ENCODE measurements around the gene CABCOCO1.

DNA sequence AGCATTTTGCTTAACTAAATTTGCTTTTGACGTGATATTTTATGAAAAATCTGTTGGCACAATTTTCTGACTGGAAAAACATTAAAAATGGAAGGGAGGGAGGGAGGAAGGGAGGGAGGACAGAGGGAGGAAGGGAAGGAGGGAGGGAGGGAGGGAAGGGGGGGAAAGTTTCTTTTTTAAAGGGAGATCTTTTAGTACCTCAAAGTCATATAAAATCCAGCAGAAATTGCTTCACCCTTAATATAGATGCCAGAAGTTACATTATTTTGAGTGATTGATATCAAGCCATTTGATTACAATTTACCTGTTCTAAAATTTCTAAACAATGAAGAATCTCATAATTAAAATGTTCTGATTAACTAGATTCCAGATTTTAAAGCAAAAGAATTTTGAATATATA lies 68.9 kb downstream of the CABCOCO1 start:
- TF ChIP-seq, protein P1, sequence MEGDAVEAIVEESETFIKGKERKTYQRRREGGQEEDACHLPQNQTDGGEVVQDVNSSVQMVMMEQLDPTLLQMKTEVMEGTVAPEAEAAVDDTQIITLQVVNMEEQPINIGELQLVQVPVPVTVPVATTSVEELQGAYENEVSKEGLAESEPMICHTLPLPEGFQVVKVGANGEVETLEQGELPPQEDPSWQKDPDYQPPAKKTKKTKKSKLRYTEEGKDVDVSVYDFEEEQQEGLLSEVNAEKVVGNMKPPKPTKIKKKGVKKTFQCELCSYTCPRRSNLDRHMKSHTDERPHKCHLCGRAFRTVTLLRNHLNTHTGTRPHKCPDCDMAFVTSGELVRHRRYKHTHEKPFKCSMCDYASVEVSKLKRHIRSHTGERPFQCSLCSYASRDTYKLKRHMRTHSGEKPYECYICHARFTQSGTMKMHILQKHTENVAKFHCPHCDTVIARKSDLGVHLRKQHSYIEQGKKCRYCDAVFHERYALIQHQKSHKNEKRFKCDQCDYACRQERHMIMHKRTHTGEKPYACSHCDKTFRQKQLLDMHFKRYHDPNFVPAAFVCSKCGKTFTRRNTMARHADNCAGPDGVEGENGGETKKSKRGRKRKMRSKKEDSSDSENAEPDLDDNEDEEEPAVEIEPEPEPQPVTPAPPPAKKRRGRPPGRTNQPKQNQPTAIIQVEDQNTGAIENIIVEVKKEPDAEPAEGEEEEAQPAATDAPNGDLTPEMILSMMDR (optimal IDR thresholded peaks at IDR 0.05 in 1 of 3, IDR thresholded peaks at IDR 0.05 in 1 of 3, conservative IDR thresholded peaks at IDR 0.05 in 1 of 3; ENCODE audit: extremely low read depth in 1 of 3, insufficient read depth in 2 of 3, low read length in 3 of 3): no peak
- no peak for TF ChIP-seq EZH2 (IDR thresholded peaks at IDR 0.05; ENCODE audit: low read length)
